Activated T-helper 1 cell treated with Interleukin-2 at 50 U/mL for 16 hours (primary cell): Measurements from ENCODE around the gene SLC10A7.

ENCODE experiments used
- DNase-seq: peaks from one replicate; pipeline ENCODE4 v3.0.0-alpha.2; 2020; ENCODE audit warnings: low read depth

The SLC10A7 gene

DNA sequence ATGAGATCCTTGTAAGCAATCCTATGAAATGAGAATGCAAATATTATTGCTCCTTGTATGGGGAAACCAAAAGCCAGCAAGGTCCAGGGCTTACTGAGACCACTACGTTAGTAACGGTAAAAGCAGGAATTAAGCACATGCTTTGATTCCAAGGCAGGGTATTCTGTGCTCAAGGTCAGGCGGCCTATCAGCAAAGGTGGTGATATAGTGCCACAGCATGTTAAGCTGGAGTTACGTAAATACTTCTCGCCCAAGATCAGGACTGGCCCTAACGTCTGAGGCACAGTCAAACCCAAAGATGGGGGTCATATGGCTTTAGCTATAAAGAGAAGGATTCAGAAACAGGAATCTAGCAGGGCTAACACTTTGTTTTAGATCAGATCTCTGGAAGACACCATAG, 27.6 kb downstream of the SLC10A7 start:
- DNase-seq, result no peak

DNA sequence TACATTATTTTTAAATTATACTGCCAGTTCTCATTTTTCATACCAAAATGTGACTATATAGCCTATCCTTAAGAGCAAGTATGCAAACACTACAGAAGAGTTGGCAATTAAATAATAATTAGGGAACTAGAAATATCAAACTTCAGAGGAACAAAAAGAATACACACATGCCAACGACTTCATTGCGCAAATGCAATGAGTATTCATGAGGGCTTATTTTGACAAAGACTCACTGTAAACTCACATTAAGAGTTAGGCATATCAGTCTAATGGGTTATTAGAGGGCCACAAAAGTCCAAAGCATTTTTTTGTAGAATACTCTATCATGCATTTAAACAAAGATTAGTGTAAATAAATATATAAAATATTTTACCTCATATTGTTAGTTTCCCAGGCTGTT, 31.6 kb downstream of the SLC10A7 start:
- no peak for DNase-seq

DNA sequence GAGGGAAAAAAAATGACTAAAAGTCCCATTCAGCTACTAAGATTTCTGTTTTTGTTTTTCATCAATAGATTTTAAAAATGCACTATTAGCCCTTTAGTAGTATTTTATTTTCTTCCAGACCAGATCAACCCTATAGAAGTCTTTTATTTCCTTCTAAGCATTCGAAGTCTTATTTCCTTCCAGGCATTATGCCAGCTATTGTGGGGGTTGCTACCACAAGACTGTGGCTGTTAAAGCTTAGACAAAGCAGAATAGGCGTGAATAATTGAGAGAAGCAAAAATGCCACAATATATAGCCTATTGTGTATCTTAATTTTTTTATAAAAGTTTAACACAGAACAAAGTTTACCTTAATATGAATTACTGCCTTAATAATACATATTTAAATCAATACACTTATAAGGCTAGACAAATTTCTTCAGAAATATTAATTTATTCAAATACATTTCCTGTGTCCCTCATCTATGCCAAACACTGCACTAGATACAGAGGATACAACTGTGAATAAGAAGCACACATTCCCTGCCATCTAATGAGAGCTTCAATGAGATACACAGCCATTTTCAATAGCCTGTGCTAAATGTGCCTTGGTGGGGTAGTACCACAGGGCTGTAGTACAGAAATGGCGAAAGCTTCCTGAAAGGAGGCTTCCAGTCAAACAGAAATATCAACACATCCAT, 33.1 kb downstream of the SLC10A7 start:
- DNase-seq, result no peak

DNA sequence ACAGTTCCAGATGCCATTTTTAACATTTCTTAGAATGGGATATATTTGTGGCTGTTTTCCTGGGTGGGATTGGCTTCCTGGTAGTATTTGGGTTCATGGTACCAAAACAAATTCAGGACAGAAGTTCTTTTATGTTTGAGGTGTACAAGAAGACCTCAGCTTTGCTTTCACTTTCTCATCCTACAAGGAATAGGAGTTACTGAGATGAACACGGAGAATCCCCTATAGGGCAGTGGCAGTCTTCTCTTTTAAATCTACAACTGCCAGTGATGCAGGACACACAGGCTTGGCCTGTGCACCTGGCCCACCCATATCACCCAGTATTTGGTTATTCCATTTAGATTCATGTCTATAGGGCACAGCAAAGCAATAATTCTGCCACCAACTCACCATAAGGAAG, 35.2 kb downstream of the SLC10A7 start:
- no peak for DNase-seq

DNA sequence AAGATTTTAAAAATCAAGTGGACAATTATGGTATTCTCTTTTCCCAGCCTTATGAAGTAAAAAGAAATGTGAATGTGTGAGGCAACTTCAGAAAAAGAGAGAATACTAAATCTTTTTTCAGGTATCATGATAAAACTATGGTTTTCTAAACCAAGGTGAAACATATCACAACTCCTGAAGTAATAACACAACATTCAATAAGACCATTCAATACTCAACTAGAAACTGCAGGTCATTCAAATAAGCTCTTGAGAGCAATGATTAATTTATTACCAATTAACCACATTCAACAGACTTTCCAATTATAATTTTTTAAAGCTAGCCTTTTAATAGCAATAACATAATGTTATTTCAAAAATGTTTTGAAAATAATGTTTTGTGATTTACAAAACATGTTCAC, 35.8 kb downstream of the SLC10A7 start:
- no peak for DNase-seq

DNA sequence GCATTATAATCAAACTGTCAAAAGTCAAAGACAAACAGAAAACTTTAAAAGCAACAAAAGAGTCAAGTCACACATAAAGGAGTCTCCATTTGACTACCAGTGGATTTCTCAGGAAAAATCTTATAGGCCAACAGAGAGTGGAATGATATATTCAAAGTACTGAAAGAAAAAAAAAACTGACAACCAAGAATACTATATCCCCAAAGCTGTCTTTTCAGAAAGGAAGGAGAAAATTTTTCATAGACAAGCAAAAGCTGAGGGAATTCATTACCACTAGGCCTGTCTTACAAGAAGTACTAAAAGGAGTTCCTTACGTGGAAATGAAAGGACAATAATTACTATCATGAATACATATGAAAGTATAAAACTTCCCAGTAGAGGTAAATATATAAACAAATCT, 39.0 kb downstream of the SLC10A7 start:
- DNase-seq, result no peak

DNA sequence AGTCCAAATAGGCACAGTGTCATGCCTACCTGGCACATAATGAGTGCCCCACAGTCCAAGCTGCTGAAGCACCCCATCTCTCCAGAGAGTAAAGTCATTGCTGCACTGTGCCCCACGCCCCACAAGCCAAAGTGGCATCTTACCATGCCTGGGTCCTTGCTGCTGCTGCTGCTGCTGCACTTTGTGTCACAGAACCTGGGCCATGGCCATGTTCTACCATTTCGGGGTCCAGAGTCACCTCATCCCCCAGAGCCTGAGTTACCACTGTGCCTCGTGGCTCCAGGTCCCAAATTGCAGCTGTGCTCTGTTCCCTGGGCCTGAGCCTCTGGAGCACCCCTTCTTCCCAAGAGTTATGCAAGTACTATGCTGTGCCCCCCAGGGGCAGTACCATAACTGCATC, 40.5 kb downstream of the SLC10A7 start:
- DNase-seq, result no peak

DNA sequence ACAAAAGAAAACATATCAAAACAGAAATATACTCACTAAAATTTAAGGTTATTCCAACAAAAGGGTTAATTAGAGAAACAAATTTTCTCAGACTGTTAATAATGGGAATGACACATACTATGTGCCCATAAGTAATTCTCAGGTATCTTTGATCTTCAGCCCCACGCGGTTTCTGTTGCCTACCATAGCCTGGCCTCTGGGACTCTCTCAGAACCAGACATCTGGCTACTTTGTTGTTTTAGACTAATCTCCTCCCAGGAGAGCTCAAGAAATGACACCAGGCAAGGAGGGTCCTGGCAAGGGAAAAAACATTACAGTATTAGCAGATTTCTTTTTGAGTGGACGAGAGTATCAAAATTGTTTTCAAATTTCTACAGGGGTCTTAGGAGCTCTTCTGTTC, 43.7 kb downstream of the SLC10A7 start:
- no peak for DNase-seq

DNA sequence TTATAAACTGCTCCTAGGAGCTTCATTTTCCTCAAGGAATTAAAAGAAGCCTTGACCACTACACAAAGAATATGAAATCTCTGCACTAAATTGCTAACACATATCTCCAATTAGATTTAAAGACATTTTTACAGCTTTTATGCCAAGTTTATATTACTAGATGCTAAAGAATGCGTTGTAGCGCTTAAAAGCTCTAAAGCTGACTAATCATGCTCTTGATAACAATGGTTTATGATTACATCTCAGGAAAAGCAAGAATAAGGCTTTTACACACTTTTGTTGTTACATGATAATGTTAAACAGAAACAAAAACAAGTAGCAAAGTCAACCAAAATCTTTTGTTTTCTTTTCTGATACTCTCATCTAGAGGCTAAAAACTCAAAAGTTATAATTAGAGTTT, 44.7 kb downstream of the SLC10A7 start:
- DNase-seq, result no peak

DNA sequence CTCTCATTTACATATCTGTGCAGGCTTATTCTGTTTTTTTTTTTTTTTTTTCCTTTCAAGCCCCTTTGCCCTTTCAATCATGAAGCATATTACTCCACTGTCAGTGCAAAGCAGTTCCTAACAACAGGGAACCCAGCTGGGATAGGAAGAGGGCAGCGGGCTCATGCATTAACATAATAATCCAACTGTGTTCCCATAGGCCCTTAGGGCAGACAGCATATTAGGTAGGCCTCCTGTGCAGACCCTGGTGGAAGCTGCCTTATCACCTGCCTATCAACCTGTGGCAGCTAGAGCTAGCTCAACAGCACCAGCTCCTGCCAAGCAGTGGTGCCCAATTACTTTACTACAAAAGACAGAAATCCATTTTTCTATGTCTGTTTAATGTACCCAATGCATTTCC, 49.3 kb downstream of the SLC10A7 start:
- DNase-seq, result no peak

DNA sequence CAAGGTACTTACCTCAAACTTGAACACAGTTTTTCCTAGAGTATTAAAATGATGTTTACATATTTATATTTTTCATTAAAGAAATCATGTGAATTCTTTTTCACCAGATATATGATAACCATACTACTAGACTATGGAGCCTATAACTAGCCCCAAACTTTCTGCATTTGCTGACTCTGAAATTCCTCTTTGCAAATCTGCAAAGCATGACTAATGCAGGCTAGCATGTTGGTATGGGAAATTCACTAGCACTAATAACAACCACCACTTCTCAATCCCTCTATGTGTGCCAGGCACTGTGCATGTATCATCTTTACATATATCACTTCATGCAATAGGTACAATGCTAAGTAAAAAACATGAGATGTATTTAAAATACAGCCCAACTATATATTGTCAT, 51.1 kb downstream of the SLC10A7 start:
- no peak for DNase-seq

DNA sequence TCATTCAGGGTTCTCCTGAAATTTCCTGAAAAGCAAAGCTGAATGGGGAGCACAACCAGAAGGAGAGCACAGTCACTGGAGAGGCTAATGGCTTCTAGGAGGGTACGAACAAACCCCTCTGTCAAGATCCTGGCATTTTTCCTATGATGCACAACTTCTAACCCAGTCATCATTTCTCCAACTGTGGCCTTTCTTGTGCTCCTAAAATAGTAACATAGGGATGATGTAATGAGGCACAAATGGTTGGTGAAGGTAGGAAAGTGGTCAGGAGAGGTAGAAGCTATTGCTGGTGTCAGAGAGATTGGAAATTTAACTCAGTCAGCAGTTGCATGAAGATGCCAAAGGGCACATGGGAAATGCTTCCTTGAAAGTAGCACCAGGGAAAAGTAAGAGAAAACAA, 52.7 kb downstream of the SLC10A7 start:
- no peak for DNase-seq

DNA sequence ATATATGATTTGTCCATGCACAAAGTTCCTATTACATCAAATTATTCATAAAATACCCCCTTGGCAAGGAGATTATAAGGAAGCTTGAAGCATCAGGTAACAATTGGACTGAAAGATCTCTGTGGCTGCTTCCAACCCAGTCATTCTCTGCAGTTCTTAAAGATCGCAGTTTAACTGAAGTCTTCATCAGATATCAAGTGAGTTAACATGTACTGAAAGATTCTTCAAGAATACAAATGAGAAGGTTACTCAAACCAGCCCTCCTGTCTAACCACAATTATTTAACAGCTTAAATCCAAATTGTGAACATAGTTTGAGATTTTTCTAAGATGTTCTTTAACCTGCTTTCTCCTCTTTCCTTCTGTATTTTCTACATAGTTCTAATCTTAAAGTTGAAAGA, 56.1 kb downstream of the SLC10A7 start:
- DNase-seq, result no peak

DNA sequence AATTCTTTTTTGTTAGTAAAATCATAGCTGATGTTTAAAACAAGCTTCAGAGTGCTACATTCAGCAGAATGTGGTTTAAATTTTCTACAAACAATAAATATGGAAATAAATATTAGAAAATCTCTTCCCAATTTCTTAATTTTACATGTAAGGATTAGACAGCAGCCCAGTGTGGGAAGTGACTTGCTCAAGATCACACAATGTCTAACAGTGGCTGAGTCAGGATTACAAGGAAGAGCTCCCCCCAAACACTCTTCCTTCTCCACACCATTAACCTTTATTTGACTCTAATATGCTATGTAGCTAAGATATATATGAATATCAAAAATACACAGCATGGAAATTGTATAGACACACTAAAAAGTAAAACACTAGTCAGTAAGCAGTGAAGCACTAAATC, 59.5 kb downstream of the SLC10A7 start:
- no peak for DNase-seq

DNA sequence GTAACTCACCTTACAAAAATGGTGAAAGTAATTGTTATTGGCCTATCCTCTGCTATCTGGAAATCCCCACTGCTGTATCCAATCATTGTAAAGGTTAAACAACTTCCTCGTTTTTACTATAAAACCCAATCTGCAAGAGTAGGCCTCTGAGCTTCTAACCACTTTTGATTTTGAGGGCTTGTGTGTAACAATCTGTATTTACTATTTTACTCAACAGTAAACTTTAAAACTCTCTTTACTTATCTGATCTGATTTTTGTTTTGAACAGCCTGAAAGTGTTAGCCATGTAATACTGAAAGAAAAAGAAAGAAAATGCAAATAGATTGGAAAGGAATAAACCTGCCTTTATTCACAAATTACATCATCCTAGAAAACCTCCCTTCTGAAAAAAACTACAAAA, 63.1 kb downstream of the SLC10A7 start:
- DNase-seq, result no peak

DNA sequence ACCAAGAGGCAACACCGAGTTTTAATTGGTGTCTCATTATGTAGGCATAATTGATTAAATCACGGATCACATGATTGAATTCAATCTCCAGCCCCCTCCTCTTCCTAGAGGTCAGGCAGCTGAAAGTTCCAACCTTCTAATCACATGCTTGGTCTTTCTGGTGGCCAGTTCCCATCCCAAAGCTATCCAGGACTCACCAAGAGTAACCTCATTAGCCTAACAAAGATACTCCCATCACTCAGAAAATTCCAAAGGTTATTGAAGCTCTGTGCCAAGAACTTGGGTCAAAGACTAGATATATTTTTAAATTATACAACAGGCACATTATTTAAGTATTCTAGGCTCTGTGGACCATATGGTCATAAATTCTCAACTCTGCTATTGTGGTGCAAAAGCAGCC, 65.1 kb downstream of the SLC10A7 start:
- DNase-seq, result no peak

DNA sequence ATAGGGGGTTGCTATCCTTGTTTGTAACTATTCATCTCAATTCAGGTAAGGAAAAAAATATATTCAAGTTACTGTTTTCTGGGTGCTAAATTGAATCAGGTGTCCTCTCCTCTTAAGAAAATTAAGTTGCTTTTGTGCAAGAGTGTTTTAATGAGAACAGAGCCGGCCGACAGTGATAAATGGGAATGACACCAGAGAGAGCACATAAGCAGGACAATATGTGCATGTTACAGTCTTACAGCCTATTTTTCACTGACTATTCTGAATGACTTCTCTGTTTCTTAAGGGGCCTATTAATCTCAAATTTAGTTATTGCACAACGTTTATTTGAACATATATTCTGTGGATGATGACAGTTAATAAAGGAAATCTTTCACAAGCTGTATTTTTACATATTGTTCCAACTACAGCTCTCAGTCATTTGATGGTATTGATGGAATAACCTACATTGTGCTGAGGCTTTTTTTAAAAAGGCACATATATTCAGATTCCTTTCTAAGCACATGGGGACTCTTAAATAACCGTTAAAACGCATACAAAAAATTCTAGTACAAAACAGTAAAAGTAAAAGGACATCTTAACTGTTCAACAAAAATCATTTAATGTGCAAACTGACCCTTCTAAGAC, 68.4 kb downstream of the SLC10A7 start:
- DNase-seq, result no peak

DNA sequence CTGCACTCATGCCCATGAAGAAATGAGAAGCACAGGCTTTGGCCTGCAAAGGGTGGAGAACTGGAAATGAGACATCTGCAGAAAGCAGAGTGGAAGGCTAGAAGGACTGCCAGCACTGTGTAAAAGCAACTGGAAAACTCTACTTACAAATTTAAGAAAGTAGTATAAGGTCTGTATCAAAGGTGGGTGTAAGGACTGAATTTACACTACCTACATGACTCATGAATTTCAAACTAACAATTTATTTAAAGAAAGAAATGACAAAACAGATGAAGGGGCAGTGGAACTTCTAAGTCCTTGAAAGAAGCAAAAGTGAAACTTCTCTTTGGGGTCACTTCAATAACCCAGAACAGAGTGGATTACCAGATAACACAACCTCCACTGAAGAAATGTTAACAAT, 71.2 kb downstream of the SLC10A7 start:
- DNase-seq, result no peak

DNA sequence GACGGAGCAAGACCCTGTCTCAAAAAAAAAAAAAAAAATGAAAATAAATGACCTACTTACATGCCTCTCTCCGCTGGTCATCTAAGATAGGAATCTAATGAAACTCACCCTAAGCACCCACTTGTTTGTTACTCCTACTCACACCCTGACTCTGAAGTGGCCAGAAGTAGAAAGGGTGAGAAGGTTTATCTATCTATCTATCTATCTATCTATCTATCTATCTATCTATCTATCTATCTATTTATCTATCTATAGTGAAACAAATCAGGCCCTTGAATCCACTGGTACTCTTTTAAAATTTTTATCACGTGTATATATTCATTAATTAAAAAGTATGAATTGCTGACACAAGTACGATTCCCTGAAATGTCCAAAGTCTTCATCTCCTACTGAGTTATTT, 75.2 kb downstream of the SLC10A7 start:
- DNase-seq, result no peak

DNA sequence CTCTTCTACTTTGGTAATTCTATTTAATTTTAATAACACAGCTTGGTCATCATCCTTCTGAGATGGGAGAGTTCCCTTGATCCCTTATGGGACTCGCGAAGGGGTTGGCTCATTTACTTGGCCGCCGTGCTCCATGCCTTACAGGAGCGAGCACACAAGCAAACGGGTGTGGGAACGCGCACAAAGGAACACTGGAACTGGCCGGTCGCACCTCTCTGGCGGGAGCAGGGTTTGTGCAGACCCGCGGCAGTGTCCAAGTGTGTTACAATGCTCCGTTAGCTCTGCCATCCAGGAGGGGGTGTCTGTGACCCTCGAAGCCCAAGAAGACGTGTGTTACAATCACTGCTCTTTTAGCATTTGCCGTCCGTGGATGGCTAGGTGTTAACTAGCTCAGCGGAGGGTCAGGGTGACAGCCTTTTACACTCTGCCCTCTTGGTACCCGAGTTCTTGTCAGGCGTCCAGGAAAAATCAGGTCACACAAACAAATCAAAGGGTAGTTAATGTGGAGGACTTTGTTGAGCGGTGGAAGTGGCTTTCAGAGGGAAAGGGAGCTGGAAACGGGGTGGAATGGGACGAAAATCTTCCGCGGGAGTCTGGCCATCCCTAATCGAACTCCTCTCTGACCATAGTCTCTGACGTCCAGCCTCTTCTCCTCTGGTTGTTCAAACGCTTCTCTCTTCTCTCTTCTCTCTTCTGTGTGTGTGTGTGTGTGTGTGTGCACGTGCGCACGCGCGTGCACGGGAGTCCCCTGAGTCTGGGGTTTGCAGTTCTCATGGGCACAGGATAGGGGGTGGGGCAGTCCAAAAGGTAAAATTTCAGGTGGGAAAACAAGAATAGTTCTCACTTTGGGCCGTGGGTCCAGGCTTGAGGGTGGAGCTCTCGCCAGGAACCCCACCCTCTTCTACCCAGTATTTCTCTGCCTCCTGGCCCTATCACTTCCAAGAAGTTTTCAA, 76.3 kb downstream of the SLC10A7 start:
- DNase-seq, result no peak

DNA sequence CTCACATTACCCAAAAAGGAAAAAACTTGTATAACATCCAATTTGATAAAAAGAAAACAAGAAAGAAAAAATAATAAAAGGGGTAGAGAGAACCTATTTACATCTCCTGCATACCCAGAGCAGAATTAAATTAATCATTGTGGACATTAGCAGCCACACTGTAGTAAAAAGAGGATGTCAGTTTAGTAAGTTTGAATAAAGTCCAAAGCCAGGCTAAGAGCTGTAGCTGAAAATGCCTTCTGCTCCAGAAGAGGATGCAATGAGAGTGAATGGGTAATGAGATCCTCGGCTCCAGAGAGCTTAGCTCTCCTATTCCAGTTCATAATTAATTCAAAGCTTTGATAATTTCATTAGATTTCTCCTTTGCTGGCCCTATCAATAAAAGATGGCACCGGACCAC, 78.2 kb downstream of the SLC10A7 start:
- DNase-seq, result no peak

DNA sequence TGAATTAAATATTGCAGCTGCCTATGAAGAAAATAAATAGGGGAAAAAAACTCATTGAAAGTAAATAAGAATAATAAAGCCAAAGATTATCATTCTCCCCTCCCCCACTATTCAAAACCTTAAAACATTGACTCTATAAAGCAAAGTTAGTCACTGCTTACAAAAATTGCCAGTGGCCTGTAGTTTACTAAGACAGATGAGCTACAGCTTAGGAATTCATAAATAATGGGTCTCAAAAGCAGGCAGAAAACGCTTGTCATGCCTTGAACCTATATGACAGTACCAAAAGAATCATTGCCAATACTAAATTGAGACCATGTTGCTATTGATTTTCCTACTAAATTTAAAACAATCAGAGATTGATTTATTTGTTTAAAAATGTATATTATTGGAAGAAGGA, 78.9 kb downstream of the SLC10A7 start:
- DNase-seq, result no peak

DNA sequence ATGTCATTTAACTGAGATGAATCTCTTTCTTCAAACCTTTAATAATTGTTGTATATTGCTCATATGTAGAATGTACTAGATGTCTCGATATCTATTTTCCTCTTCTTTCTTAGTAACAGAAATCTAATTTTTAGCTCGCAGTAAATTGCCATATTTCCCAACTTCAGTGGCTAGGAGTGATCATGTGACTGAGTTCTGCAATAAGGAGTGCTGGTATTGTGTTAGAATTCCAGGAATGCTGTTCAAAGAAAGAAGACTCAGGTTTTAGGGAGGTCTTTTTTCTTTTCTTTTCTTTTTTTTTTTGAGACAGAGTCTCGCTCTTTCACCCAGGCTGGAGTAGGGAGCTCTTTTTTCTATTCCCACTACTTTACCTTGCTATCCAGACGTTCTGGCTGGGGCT, 81.7 kb downstream of the SLC10A7 start:
- DNase-seq, result no peak
